Fibroblast of lung (primary cell): ENCODE measurements around the gene ADGRD1. TPM values are rescaled to one million over a fixed set of nuclear protein-coding genes. Genes with fewer than 3 reads are reported as not detected.

ENCODE experiments used
- DNase-seq, 2 donors: peaks; one replicate each; pipeline versions ENCODE4 v3.0.0 to v3.0.0-alpha.2; 2010; ENCODE audit warnings: low read depth in 2 of 2
- H2AFZ ChIP-seq: 2 replicates; pipeline ENCODE4 v1.5.1; 2012; ENCODE audit warnings: low read length, control low read depth, inconsistent platforms
- H3K27ac ChIP-seq: 2 replicates; pipeline ENCODE4 v1.5.1; 2011; ENCODE audit warnings: low read length, control low read depth; ENCODE audit not compliant: insufficient read depth
- H3K27me3 ChIP-seq: 2 replicates; pipeline ENCODE4 v1.5.1; 2011; ENCODE audit warnings: mild to moderate bottlenecking, low read length; ENCODE audit not compliant: control insufficient read depth, insufficient read depth
- H3K36me3 ChIP-seq: 2 replicates; pipeline ENCODE4 v1.5.1; 2011; ENCODE audit warnings: low read length; ENCODE audit not compliant: control insufficient read depth, insufficient read depth
- H3K4me1 ChIP-seq: 2 replicates; pipeline ENCODE4 v1.5.1; 2011; ENCODE audit warnings: low read length; ENCODE audit not compliant: control insufficient read depth, insufficient read depth; ENCODE audit errors: extremely low read depth
- H3K4me2 ChIP-seq: 2 replicates; pipeline ENCODE4 v1.5.1; 2011; ENCODE audit warnings: low read length, control low read depth; ENCODE audit not compliant: insufficient read depth; ENCODE audit errors: extremely low read depth
- H3K4me3 ChIP-seq, 4 experiments: fragments of 200-600 bp in 1 of 4; sonication (generic) in 1 of 4; replicated peaks in 1 of 4; 2 replicates each; pipeline ENCODE4 v1.5.1; 2011 to 2016; ENCODE audit warnings: low read length in 4 of 4, low read depth in 3 of 4, mild to moderate bottlenecking in 3 of 4, control low read depth in 2 of 4, inconsistent platforms in 1 of 4, mixed read lengths in 1 of 4; ENCODE audit not compliant: insufficient read depth in 1 of 4; ENCODE audit errors: control extremely low read depth in 1 of 4
- H3K79me2 ChIP-seq: 2 replicates; pipeline ENCODE4 v1.5.1; 2012; ENCODE audit warnings: mild to moderate bottlenecking, low read length, inconsistent platforms; ENCODE audit not compliant: control insufficient read depth, insufficient read depth
- H3K9ac ChIP-seq: 2 replicates; pipeline ENCODE4 v1.5.1; 2011; ENCODE audit warnings: mild to moderate bottlenecking, low read length, control low read depth; ENCODE audit not compliant: insufficient read depth
- H3K9me3 ChIP-seq: 2 replicates; pipeline ENCODE4 v1.5.1; 2012; ENCODE audit warnings: low read depth, low read length; ENCODE audit not compliant: control insufficient read depth, insufficient read depth
- H4K20me1 ChIP-seq: 2 replicates; pipeline ENCODE4 v1.5.1; 2011; ENCODE audit warnings: low read length; ENCODE audit not compliant: control insufficient read depth, insufficient read depth; ENCODE audit errors: extremely low read depth
- CTCF ChIP-seq, 2 donors: IDR thresholded peaks in 1 of 2; conservative IDR thresholded peaks in 1 of 2; 1 replicate in 1 of 2; 2 replicates in 1 of 2; pipeline ENCODE4 v1.5.1; 2011 to 2012; ENCODE audit warnings: low read length in 2 of 2, control low read depth in 1 of 2, inconsistent platforms in 1 of 2, low read depth in 1 of 2, mild to moderate bottlenecking in 1 of 2
- EZH2 ChIP-seq: IDR thresholded peaks from 2 replicates; pipeline ENCODE4 v1.5.1; 2012; ENCODE audit warnings: low read length, control low read depth, mild to moderate bottlenecking; ENCODE audit errors: missing control alignments
- polyA plus RNA-seq, 2 donors: library from polyadenylated mRNA; depleted of rRNA in 1 of 2; stranded (reverse) in 1 of 2; unstranded in 1 of 2; fragments of >200 nt; gene quantifications; 2 replicates each; pipeline ENCODE4 v1.2.1, GENCODE V29; 2011 to 2012; ENCODE audit warnings: missing spikeins in 1 of 2
- total RNA-seq: library from RNA; depleted of rRNA; stranded (reverse); fragments of >200 nt; gene quantifications from 2 replicates; pipeline ENCODE4 v1.2.1, GENCODE V29; 2014

The ADGRD1 gene
- total and polyA plus RNA-seq, 2 donors (not counting 1 experiment from before 2014, with no cell fraction given) = 7.3 to 11.6 TPM

GRCh38 chr12:131076296-131076695 lies 122.6 kb downstream of the ADGRD1 start:
- no peak overlapping the region for H2AFZ ChIP-seq
- H3K4me1 ChIP-seq = no peaks in the 10 kb centered on the region
- H3K9me3 ChIP-seq = no peaks in the 10 kb centered on the region
- H3K27ac ChIP-seq = no peak overlapping the region
- H3K9ac ChIP-seq = no peak overlapping the region
- H3K27me3 ChIP-seq = no peaks in the 10 kb centered on the region
- H4K20me1 ChIP-seq = no peaks in the 10 kb centered on the region
- H3K4me3 ChIP-seq = no peak overlapping the region
- H3K36me3 ChIP-seq = no peaks in the 10 kb centered on the region
- H3K79me2 ChIP-seq = no peaks in the 10 kb centered on the region
- TF ChIP-seq CTCF (conservative IDR thresholded peaks at IDR 0.05 in 1 of 2, IDR thresholded peaks at IDR 0.05 in 1 of 2; ENCODE audit: low read depth in 1 of 2, low read length in 2 of 2) = no peak
- TF ChIP-seq EZH2 = no peak
- no peak overlapping the region for H3K4me2 ChIP-seq
- DNase-seq = no peak

DNA sequence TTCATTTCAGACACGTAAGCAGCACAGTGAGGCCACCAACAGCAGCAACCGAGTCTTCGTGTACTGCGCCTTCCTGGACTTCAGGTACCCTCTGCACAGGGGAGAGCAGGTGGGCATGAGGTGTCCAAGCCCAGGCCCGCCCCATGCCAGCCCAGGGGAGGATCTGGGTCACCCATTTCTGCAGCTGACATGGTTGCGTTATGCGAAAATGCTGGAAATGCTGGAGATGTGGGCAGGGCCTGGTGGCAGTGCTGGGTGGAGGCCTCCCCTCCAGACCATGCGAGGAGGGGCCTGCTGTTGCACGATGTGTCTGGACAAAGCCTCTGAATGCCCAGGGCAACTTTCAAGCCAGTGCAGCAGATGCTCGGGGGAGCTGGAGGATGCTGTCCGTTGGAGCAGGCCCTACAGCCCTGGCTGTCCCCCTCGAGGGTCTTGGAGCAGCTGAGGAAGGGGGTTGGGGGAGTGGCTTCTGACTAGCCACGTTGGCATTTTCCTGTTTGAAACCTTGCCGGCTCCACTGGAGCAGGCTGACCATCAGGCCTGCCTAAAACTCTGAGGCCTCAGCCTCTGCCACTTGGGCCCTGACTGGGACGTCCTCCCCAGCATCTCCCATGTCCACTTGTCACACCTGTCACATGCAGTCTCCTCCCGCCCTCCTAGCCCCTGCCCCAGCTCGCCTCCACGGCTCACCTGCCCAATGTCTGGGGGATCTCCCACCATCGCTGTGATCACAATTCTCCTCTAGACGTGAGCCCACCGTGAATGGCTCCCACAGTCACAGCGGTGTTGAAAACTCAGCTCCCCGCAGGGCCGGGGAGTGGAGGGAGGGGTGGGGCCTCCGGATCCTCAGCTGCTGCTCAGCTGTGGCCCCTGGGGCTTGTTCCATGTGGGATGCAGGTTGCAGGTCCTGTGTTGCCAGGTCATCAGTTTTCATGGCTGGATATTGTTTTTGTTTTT lies 123.4 kb downstream of the ADGRD1 start:
- Histone ChIP-seq H3K9ac (no peak overlapping the region), H2AFZ (no peak overlapping the region), H3K27ac (no peak overlapping the region), H3K4me2 (no peak overlapping the region), H3K79me2 (no peaks in the 10 kb centered on the region), H3K4me1 (no peaks in the 10 kb centered on the region), H4K20me1 (no peaks in the 10 kb centered on the region), H3K27me3 (no peaks in the 10 kb centered on the region), H3K9me3 (no peaks in the 10 kb centered on the region), H3K4me3 (no peak overlapping the region), H3K36me3 (no peaks in the 10 kb centered on the region)
- DNase-seq = no peak
- TF ChIP-seq EZH2 = no peak

GRCh38 chr12:131077931-131078391 lies 124.3 kb downstream of the ADGRD1 start:
- TF ChIP-seq CTCF (conservative IDR thresholded peaks at IDR 0.05 in 1 of 2, IDR thresholded peaks at IDR 0.05 in 1 of 2; ENCODE audit: low read depth in 1 of 2, low read length in 2 of 2) (no peak), EZH2 (no peak)

More at GRCh38 chr12:131077931-131078391, 124.3 kb downstream of the ADGRD1 start:
- Histone ChIP-seq H4K20me1 (no peaks in the 10 kb centered on the region), H3K27ac (no peak overlapping the region), H3K9ac (no peak overlapping the region), H3K79me2 (no peaks in the 10 kb centered on the region), H3K27me3 (no peaks in the 10 kb centered on the region), H3K9me3 (no peaks in the 10 kb centered on the region), H2AFZ (no peak overlapping the region), H3K36me3 (no peaks in the 10 kb centered on the region), H3K4me2 (no peak overlapping the region), H3K4me3 (no peak overlapping the region), H3K4me1 (no peaks in the 10 kb centered on the region)
- DNase-seq = no peak
